ENCODE measurements around the gene TAP2.
A peak's percentile ranks its signal among the peaks of the same experiment; 100 is the strongest.
"Not testable (repeated sequence)": the region's sequence is repeated elsewhere in the genome, so short reads cannot be mapped to it uniquely, and the experiment has no call there.

The TAP2 gene

DNA sequence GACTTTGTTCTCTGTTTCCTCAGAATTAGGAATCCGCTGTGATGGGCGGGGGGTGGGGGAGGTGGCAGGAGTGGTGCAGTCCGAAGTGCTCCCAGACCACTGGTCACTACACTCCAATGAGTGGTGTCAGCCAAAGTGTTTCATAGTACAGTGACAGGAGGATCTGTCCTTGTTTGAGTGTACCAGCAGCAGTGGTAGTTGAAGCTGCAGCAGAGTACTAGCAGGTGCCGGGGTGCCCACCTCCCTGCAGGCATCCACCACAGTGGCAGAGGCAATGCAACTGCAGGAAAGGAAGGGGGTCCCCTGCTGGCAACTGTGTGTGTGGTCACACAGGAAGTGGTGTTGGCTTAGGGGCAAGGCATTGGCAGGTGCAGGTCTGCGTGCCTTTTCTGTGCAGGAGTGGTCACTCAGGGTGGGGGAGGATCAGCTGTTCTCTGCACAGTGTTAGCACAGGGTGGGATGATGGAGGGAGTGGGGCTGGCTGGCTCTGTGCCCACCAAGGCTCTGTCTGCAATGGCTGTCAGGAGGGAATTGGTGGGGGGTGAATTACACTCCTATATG lies 31.4 kb downstream of the TAP2 start:
- in situ Hi-C loops (cut with MboI; ENCODE audit: low pct_unique_long_range_greater_than_20kb, low sequenced_read_pairs, unreplicated experiment) = no loop called here
- DNase-seq (ENCODE audit: low spot score) = no peak
- TF ChIP-seq CTCF (IDR thresholded peaks at IDR 0.05; ENCODE audit: extremely low read depth, insufficient read depth, missing control alignments) = no peak

DNA sequence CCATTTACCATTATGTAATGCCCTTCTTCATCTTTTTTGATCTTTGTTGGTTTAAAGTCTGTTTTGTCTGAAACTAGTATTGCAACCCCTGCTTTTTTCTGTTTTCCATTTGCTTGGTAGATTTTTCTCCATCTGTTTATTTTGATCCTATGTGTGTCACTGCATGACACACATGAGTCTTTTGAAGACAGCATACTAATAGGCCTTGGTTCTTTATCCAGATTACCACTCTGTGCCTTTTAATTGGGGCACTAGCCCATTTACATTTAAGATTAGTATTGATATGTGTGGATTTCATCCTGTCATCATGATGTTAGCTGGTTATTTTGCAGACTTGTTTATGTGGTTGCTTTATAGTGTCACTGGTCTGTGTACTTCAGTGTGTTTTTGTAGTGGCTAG lies 33.1 kb downstream of the TAP2 start:
- in situ Hi-C loops (cut with MboI; ENCODE audit: low pct_unique_long_range_greater_than_20kb, low sequenced_read_pairs, unreplicated experiment); DNase-seq (ENCODE audit: low spot score): not testable (repeated sequence)

- DNase-seq (ENCODE audit: low spot score) = no peak
- in situ Hi-C loops (cut with MboI; ENCODE audit: low pct_unique_long_range_greater_than_20kb, low sequenced_read_pairs, unreplicated experiment) = no loop called here
- no peak for TF ChIP-seq CTCF (IDR thresholded peaks at IDR 0.05; ENCODE audit: extremely low read depth, insufficient read depth, missing control alignments)
These were observed 35.1 kb downstream of the TAP2 start for GRCh38 chr6:32803416-32803815.

GRCh38 chr6:32799740-32800139 lies 38.8 kb downstream of the TAP2 start:
- no peak for TF ChIP-seq CTCF (IDR thresholded peaks at IDR 0.05; ENCODE audit: extremely low read depth, insufficient read depth, missing control alignments)
- in situ Hi-C loops (cut with MboI; ENCODE audit: low pct_unique_long_range_greater_than_20kb, low sequenced_read_pairs, unreplicated experiment) = no loop called here
- no peak for DNase-seq (ENCODE audit: low spot score)

- in situ Hi-C loops (cut with MboI; ENCODE audit: low pct_unique_long_range_greater_than_20kb, low sequenced_read_pairs, unreplicated experiment) = no loop called here
- TF ChIP-seq CTCF (IDR thresholded peaks at IDR 0.05; ENCODE audit: extremely low read depth, insufficient read depth, missing control alignments) = no peak
- DNase-seq (ENCODE audit: low spot score) = no peak
These were observed 39.4 kb downstream of the TAP2 start for GRCh38 chr6:32799168-32799567.

DNA sequence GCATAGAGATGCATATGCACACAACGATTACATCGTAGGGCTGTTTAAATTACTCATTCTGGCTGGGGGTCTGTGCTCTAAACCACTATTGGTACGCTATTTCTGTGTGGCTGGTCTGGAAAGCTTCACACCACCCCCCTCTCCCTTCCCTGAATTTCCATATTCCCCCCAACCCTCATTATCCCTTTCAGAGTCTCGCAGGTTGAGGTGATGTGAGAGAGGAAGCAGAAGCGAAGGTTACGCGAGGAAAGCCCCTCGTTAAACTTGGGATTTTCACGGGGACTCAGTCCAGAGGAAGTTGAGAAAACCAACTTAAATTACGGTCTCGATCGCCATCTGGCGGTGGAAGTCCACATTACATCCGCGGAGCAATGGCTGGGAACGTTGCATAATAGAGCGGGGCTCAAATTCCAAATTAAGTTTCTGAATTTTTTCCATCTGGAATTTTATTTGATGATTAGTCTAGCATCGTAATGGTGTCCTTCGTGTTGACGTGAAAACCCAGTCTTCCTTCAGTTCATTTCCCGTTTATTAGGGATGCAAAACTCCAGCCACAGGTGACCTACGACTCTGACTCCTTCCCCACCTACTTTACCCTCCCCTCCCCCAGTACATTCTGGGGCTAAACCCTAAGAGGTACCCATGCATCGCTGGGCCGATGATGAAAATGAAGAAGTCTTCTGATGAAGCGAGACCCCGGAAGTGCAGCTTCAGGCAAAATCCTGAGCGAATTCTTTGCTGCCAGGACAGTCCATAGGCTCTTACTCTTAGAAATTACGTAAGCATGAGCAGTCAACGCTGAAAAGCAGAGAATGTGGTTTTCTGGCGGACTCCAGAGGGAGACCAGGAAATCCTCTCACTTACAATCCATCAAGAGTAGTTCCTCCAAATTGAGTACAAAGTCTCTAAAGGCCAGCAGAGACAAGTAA lies 41.4 kb downstream of the TAP2 start:
- DNase-seq (ENCODE audit: low spot score) = peak; percentile 52
- peak; percentile 76 for TF ChIP-seq CTCF (IDR thresholded peaks at IDR 0.05; ENCODE audit: extremely low read depth, insufficient read depth, missing control alignments)
- in situ Hi-C loops (cut with MboI; ENCODE audit: low pct_unique_long_range_greater_than_20kb, low sequenced_read_pairs, unreplicated experiment) = no loop called here

- DNase-seq (ENCODE audit: low spot score) = no peak
- in situ Hi-C loops (cut with MboI; ENCODE audit: low pct_unique_long_range_greater_than_20kb, low sequenced_read_pairs, unreplicated experiment) = loop anchor here (5.0 kb wide), 1 partner anchor 377 kb away; no protein-coding TSS in a partner anchor
- TF ChIP-seq CTCF (IDR thresholded peaks at IDR 0.05; ENCODE audit: extremely low read depth, insufficient read depth, missing control alignments) = no peak
These were observed 44.0 kb downstream of the TAP2 start for GRCh38 chr6:32794510-32794909.

All from GM13977 (cell line).